GM18861 (cell line): Measurements from ENCODE around the gene ZG16B.

Experiments
- ATAC-seq: cut with Tn5 transposase; IDR thresholded peaks from one replicate; pipeline ENCODE4 v1.9.1; 2021; ENCODE audit not compliant: unreplicated experiment

The ZG16B gene, protein sequence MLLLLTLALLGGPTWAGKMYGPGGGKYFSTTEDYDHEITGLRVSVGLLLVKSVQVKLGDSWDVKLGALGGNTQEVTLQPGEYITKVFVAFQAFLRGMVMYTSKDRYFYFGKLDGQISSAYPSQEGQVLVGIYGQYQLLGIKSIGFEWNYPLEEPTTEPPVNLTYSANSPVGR

DNA sequence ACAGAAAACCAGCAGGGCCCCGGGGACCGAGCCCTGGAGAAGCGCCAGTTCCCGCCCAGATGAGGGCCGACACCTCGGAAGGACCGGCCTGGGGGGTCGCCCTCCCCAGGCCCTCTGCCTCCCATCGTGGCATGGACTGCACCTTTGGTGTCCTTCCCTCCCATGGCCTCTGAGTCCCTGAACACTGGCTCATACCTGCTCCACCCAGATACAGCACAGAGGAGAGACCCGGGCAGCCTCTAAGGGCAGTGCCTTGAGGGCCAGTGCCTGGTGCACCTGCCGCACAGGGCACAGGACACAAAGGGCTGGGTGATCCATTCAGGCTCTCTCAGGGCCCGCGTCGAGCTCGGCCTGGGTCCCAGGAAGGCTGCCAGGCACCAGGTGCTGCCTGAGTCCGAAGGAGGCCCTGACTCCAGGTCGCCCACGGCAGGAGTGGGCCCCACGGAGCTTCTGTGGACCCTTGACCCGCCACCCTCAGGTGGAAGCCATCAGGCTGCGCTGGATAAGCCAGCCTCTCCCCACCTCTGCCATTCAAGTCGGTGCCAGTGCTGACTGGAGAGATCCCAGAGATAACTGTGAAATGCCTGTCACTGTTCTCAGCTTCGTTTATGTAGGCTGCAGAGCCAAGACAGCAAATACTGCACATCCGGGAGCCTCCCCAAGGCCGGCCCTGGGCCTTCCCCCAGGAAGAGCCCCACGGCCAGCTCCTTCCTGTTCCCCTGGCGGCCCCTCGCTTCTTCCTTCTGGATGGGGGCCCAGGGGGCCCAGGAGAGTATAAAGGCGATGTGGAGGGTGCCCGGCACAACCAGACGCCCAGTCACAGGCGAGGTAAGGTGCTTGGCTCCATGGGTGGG, at the start of gene ZG16B:
ZG16B (plus strand) TSS at position 803 of the 854 bp plus-strand sequence. CDS start 139 bp downstream, outside the sequence.
- no peak for ATAC-seq

- ATAC-seq = no peak
These were observed 47.3 kb upstream of the ZG16B start for GRCh38 chr16:2782583-2783351.

GRCh38 chr16:2783581-2784357, 46.3 kb upstream of the ZG16B start:
- ATAC-seq = no peak

GRCh38 chr16:2784358-2785100, 45.6 kb upstream of the ZG16B start:
- no peak for ATAC-seq

DNA sequence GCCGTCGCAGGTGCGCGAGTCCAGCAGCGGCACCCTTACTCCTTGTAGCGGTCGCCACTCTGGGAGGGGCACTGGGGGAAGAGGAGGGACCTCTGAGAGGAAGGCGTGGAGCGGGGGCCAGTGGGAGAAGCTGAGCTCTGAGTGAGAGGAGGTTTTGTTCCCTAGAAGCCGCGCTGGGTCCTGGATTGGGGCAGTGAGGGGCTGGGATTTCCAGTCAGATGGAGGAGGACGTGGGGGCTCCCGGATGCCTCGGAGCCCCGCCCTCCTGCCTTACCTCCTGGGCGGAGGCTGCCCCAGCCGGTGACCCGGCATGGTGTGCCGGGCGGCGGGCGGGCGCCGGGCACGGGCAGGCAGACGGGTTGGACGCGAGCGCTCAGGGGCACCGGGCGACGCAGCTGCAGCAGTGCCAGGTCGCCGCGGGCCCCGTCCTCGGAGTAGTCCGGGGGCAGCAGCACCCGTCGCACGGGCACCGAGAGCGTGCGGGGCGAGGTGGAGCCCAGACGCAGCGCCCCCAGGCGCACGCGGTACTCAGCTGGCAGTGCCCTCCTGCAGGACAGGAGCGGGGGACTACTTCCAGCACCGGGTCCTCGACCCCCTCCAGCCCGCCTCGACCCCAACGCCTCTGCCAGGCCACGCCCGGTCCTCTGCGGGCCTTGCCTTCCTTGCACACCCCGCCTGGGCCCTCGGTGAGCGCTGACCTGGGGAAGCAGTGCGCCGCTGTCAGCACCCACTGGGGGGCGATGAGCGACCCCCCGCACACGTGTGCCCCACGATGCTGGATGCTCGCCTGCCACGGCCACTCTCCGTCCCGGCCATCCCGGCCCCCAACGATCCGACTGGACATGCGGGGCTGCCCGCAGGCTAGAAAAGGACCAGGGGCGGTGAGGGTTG, 44.8 kb upstream of the ZG16B start:
- no peak for ATAC-seq

DNA sequence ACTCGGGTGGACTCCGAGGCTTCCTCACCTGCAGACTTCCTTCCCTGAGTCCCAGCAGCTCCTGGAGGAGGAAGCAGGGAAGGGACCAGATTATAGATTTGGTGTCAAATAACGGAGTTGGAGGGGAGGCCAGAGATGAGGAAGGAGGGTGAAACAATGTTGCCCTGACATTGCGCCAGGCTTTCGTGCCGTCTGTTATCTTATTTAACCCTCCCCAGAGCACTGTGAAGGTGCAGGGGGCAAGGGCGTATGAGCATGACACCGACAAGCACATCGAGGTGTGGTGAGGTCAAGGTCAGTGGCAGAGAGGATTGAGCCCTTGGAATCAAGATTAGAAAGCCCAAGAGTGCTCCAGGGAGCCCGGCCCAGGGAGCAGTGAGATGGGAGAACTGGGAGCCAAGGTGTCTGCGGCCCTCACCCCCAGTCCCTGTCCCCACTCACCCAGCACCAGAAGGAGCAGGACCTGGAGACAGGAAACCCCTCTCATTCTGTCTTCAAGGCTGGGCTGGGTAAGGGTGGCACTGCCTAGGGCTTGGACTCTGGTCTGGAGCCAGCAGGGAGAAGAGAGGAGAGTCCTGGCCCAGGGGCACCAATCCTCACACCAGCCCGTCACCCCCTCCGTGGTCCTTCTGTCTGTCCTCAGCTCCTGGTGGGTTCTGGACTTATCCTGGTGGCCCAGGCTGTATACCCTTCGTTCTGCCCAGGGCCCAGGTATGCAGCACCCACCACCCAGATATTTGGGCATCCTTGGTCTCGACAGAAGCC, 43.9 kb upstream of the ZG16B start:
- ATAC-seq = no peak

DNA sequence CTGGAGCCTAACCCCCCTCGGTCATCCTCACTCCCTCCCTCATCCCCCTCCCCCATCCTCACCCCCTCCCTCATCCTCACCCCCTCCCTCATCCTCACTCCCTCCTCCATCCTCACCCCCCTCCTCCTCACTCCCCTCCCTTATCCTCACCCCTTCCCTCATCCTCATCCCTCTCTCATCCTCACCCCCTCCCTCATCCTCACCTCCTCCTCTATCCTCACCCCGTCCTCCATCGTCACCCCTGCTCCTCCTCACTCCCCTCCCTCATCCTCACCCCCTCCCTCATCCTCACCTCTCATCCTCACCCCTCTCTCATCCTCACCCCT, 43.3 kb upstream of the ZG16B start:
- ATAC-seq = no peak

- no peak for ATAC-seq
These were observed 42.7 kb upstream of the ZG16B start, which contains the start of gene PRSS33 for GRCh38 chr16:2787406-2787805. TSS of gene PRSS33 (minus strand) at chr16:2787560. CDS start at chr16:2786547, 1,013 bp downstream.

DNA sequence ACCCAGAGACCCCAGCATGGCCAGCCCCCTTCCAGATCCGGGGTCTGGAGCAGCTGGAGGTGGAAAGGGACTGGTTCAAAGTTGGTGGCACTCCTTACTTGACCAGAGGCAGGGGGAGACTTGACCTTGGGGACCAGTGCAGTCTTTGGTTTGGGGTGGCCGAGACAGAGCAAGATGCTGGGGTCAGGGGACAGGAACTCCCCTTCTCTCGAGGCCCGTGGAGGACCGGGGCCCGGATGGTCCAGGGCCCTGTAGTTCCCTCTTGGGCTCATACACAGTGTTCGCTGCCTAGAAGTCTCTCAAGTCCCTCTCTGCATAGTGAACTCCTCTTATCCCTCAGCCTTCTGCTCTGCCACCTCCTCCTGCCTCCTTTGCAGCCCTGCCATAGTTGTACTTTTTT, 42.1 kb upstream of the ZG16B start:
- ATAC-seq = no peak

DNA sequence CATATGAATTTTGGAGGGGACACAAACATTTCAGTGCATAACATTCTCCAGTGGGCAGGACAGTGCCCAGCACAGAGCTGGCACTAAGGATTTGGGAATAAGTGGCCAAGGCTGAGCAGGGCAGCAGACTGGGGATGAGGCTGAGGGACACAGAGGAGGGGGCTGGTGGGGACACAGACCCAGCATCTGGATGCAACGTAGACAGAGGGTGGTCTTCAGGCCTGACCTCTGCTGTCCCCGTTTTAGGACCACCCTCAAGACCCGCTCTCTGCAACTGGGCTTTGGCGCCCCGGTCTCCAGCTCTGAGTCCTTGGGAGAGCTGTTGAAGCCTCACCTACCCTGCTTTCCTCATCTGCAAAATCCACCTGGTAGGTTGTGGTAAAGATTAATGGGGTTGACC, 39.5 kb upstream of the ZG16B start:
- ATAC-seq = no peak

- ATAC-seq = no peak
These were observed 38.9 kb upstream of the ZG16B start for GRCh38 chr16:2791174-2791573.

GRCh38 chr16:2792940-2793339, 37.2 kb upstream of the ZG16B start:
- no peak for ATAC-seq

DNA sequence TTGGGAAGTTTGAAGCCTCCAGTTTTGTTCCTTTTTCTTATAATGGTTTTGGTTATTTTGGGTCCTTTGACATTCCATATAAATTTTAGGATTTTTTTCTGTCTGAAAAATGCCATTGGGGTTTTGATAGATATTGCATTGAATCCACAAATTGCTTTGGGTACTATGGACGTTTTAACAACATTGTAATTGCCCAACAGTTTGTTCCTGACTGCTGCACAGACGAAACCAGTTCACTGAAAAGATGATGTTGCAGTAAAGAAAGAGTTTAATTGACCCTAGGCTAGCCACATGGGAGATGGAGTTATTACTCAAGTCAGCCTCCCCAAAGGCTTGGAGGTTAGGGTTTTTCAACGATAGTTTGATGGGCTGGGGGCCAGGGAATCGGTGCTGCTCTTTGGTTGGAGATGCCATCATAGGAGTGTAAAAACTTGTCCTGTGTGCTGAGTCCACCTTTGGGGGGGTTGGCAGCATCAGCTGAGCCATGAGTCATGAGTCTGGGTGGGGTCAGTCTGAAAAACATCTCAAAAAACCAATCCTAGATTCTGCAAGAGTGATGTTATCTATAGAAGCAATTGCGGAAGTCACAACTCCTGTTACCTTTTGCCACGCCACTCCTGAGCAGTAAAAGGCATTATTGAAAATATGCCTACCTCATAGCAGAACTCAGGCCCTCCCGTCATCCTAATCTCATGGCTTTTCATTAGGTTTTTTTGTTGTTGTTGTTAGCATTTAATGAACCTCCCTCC, 34.5 kb upstream of the ZG16B start:
- no peak for ATAC-seq

DNA sequence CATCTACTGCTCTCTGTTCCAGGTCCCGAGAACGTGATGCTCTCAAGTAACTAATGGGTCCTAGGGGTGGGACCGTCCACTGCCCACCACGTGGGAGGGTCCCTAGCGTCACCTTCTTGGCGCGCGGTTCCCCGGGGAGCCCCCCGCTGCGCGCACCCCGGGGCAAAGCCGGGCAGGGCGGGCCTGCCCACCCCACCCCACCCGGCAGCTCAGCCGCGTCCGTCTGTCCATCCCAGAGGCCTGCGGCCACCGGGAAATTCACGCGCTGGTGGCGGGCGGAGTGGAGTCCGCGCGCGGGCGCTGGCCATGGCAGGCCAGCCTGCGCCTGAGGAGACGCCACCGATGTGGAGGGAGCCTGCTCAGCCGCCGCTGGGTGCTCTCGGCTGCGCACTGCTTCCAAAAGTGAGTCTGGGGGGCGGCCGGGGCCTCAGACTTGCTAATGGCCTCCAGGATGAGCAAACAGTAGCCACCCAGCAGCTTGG, 31.3 kb upstream of the ZG16B start:
- no peak for ATAC-seq

DNA sequence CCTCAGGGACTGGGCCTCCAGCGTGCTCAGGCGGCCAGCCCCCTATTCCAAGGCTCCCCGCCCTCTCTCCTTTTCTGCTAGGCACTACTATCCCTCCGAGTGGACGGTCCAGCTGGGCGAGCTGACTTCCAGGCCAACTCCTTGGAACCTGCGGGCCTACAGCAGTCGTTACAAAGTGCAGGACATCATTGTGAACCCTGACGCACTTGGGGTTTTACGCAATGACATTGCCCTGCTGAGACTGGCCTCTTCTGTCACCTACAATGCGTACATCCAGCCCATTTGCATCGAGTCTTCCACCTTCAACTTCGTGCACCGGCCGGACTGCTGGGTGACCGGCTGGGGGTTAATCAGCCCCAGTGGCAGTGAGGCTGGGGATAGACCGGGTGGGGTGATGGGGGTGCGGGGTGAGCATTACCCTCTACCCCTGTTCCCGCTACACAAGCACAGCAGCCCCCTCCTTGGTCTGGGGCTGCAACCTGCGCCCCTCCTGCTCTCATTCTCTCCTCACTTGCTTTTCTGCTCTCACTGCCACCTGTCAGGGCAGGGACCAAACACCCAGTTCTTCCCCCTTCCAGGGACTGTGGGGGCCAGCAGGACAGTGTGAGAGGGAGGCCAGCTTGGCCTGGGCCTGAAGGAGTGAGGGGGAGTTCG, 30.8 kb upstream of the ZG16B start:
- no peak for ATAC-seq

- ATAC-seq = no peak
These were observed 30.3 kb upstream of the ZG16B start for GRCh38 chr16:2799859-2800226.

DNA sequence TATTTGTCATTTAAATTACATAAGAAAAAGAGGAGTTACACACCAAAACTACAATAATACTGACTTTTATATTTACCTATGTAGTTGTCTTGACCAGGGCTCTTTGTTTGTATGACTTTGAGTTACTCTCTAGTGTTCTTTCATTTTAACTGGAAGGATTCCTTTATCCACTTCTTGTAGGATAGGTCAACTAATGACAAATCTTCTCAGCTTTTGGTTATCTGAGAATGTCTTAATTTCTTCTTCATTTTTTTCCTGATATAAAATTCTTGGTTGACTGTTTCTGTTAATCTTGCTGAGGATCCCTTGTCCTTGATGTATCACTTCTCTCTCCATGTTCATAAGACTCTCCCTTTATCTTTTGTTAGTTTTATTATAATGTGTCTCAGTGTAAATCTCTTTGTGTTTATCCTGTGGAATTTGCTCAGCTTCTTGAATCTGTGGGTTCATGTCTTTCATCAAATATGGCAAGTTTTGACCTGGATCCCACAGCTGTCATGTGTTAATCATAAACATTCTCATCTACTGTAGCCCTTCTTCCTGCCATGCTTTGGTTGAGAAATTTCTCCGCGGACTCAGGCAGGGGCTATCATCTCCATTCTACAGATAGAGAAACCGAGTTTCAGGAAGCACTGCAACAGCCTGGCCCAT, 26.4 kb upstream of the ZG16B start:
- no peak for ATAC-seq
